ENCODE measurements around the gene CRHR2.

- TF ChIP-seq CTCF (conservative IDR thresholded peaks at IDR 0.05 in 1 of 2, IDR thresholded peaks at IDR 0.05 in 1 of 2; ENCODE audit: extremely low read depth in 1 of 2, insufficient read depth in 1 of 2, low read depth in 1 of 2, low read length in 2 of 2) (no peak), EZH2 (IDR thresholded peaks at IDR 0.05; ENCODE audit: borderline replicate concordance, low read length) (no peak)
Measured at GRCh38 chr7:30650421-30650808, 31.8 kb downstream of the CRHR2 start.

Measured in mammary epithelial cell (primary cell).